Mucosa of descending colon (tissue), 3 donors: ENCODE measurements around the gene ZNF827. TPM values are rescaled to one million over a fixed set of nuclear protein-coding genes. Genes with fewer than 3 reads are reported as not detected.

Experiments used
- ATAC-seq: fragments of 200-7000 bp; cut with Tn5 transposase; one replicate; pipeline ENCODE4 v1.9.1; 2020; ENCODE audit warnings: mild to moderate bottlenecking, moderate library complexity
- DNase-seq, 3 donors: peaks; one replicate each; pipeline ENCODE4 v3.0.0-alpha.2; 2020
- H3K36me3 ChIP-seq: fragments of 200-600 bp; one replicate; pipeline ENCODE4 v1.8.0; 2021; ENCODE audit warnings: low read depth, mild to moderate bottlenecking
- H3K4me1 ChIP-seq: fragments of 200-600 bp; one replicate; pipeline ENCODE4 v1.8.0; 2021; ENCODE audit warnings: low read depth, mild to moderate bottlenecking
- H3K4me3 ChIP-seq: fragments of 200-600 bp; one replicate; pipeline ENCODE4 v1.8.0; 2021; ENCODE audit warnings: mild to moderate bottlenecking
- H3K9me3 ChIP-seq: fragments of 200-600 bp; one replicate; pipeline ENCODE4 v1.8.0; 2021; ENCODE audit warnings: mild to moderate bottlenecking
- intact Hi-C, 2 donors: fragments of 100-400 bp; cut with DNase I in 1 of 2; cut with micrococcal nuclease in 1 of 2; formaldehyde crosslinking; loops; one replicate each; pipeline versions ENCODE4 v1.11.0 to v1.11.1; 2022; cut with DNase I, micrococcal nuclease
- total RNA-seq, 3 donors: library from RNA; stranded (reverse); fragmentation: NEBNext Ultra II Directional in 2 of 3; extraction: Animal tissue kit (Norgen Biotek cat#: 25700) in 2 of 3; gene quantifications; one replicate each; pipeline versions ENCODE4 v1.2.1 to v1.2.4, GENCODE V29; 2021 to 2023
- TF ChIP-seq, protein P1 (sequence below): fragments of 200-600 bp; IDR thresholded peaks from one replicate; pipeline ENCODE4 v1.8.0; 2022; ENCODE audit warnings: antibody characterized with exemption, mild to moderate bottlenecking
- donor health status: DM: no; HTN: no; CAD: no; lungs with moderate emphysema.
- donor health status: DM: no; HTN: no; CAD: no.
- donor health status: DM: no; HTN: yes; CAD: no.

Gene ZNF827
- total RNA-seq, 3 donors from 2014 or later = 21.9 to 37.4 (median 29.7) TPM

DNA sequence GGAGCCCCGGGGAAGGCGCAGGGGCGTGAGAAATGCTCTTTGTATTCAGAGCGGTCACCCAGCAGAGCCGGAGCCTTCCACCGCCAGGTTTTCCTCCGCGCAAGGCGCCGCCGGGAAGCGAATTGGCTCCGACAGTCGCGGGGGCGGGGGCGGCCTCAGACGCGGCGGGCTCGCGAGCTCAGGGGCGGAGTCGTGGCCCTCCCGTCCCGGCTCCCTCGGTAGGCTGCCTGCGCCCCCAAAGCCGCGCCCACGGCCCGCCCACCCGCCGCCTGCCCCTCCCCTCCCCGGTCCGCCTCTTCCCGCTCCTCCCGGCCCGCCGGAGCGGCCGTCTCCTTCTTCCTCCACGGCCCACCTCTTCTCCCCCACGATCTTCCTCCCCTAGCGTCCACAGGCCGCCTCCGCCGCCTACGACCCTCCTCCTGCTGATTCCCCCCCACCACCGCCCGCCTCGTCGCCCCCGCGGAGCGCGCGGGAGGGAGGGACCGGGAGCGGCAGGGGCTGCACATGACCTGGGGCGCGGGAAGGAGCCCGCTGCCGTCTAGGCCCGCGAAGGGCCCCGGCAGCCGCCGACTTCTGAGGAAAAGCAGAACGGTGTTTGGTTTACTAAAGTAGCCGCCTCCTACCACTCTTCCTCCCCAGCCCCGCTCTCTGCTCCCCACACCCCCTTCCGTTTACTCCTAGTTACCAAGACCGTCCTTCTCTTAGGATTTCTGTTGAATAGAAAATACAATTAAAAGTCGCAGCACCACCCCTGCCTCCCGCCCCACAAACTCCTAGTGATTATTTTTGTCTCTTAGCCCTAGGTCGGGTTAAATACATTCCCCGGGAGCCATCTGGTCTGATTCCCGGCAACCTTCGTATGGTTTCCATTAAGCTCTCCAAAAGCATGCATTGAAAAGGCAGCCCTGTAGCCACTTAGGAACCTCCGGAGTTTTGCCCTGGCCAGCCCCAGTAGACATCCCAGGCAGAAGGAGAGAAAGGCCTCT lies 205.4 kb downstream of the ZNF827 start:
- Histone ChIP-seq H3K4me3 (peak overlapping the region; percentile 29), H3K4me1 (peaks cover 29% of the 10 kb centered on the region), H3K9me3 (no peaks in the 10 kb centered on the region), H3K36me3 (no peaks in the 10 kb centered on the region)
- TF ChIP-seq, protein P1, sequence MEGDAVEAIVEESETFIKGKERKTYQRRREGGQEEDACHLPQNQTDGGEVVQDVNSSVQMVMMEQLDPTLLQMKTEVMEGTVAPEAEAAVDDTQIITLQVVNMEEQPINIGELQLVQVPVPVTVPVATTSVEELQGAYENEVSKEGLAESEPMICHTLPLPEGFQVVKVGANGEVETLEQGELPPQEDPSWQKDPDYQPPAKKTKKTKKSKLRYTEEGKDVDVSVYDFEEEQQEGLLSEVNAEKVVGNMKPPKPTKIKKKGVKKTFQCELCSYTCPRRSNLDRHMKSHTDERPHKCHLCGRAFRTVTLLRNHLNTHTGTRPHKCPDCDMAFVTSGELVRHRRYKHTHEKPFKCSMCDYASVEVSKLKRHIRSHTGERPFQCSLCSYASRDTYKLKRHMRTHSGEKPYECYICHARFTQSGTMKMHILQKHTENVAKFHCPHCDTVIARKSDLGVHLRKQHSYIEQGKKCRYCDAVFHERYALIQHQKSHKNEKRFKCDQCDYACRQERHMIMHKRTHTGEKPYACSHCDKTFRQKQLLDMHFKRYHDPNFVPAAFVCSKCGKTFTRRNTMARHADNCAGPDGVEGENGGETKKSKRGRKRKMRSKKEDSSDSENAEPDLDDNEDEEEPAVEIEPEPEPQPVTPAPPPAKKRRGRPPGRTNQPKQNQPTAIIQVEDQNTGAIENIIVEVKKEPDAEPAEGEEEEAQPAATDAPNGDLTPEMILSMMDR = no peak
- intact Hi-C loops = no loop called here
- ATAC-seq (peak; percentile 88), DNase-seq (peak; percentile 93 to 96 (median 94))

DNA sequence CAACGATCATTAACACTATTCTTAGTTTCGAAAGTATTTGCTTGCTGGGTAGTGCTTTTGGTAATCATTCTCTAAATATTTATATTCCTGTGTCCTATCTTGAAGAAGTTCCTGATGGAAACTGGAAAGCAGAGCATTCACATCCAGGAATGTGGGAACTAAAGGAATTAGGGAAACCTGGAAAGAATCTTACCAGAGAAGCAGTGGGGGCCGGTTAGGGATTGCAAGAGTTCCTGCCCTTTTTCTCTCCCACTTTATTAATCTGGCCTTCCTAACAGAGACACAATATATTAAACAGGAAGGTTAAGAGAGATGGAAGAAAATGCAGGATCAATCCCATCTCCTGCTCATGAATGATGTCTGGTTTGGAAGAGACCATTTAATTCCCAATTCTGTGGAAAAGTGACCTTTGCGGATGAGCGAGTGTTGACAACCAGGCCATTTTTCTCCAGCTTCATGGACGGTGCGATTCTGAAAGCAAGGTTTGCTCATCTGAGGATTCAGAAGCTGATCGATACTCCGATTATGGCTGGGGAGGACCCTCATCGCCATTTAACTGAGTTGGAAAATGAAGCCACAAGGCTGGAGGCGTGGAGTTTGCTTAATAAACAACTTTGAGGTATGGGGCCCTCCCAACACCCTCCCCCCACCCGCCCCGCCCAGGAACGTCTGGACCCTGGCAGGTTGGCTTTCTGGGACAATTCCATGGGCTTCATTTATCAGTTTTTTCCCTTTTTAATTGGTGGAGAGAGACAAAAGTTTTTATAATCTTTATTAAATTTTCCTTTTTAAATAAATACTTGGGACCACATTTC lies 206.4 kb downstream of the ZNF827 start:
- no peaks in the 10 kb centered on the region for H3K36me3 ChIP-seq
- peak overlapping the region; percentile 29 for H3K4me3 ChIP-seq
- TF ChIP-seq, protein P1 = no peak
- H3K9me3 ChIP-seq = no peaks in the 10 kb centered on the region
- ATAC-seq (no peak), DNase-seq (peak in 2 of 3 donors; percentile 25 to 28)
- intact Hi-C loops = no loop called here
- peaks cover 29% of the 10 kb centered on the region for H3K4me1 ChIP-seq

DNA sequence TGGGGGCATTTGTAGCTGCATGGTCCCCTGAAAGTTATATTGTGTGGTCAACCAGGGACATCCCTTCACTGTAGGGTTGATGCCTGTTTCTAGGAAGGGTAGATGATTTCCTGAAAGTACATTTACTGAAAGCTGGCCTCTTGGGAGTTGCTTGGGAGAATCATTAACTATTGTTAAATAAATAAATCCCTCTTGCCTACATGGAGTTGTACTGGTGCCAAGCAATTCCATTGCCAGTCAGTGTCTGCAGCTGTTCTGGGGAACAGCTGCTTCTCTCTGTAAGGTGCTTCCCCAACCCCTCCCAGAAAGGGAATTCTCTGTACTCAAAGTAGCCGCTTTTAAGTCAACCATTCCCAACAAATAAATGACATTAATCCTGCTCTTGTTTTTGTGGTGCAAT lies 207.6 kb downstream of the ZNF827 start:
- H3K36me3 ChIP-seq = no peaks in the 10 kb centered on the region
- intact Hi-C loops = no loop called here
- H3K4me3 ChIP-seq = no peak overlapping the region
- H3K9me3 ChIP-seq = no peaks in the 10 kb centered on the region
- ATAC-seq (peak; percentile 72), DNase-seq (peak in 2 of 3 donors; percentile 35 to 80)
- peaks cover 20% of the 10 kb centered on the region for H3K4me1 ChIP-seq
- TF ChIP-seq, protein P1 = no peak

DNA sequence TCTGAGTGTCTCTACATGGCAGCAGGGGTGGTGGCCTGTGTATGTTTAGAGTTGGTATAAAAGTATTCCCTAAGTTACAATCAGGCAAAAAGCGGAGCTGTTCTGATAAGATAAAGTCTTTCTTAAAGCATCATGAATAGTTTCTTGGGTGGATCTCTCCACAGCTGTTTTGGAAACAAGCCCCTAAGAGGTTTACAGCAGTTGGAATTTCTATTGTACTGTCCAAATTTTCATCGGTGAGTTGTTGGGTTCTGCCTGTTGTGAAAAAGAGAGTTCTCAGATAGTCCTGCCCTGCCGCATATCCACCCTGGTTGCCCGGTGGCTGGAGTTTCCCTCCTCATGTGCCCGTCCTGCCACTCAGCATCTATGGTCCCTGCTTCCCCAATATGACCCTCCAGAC lies 208.6 kb downstream of the ZNF827 start:
- intact Hi-C loops = no loop called here
- Histone ChIP-seq H3K36me3 (no peaks in the 10 kb centered on the region), H3K4me1 (peaks cover 16% of the 10 kb centered on the region), H3K9me3 (no peaks in the 10 kb centered on the region), H3K4me3 (no peak overlapping the region)
- DNase-seq (no peak), ATAC-seq (no peak)
- TF ChIP-seq, protein P1 = no peak

DNA sequence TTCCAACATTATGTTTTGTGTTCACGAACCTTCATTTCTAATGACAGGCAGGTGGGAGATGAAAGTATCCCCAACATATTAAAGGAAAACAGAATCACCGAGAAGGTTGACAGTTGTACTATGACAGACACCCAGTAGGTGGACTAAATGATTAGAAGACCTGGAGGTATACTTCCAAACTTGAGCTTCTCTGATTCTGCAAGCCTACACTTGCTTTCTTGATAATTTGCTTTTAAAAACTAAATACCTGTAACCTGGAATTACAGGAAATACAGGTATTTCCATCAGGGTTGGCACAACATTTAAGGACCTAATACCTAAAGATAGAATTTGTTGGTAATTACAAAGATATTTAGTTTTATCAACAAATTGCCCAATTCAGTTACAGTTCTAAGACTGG lies 215.3 kb downstream of the ZNF827 start:
- Histone ChIP-seq H3K4me3 (no peak overlapping the region), H3K4me1 (no peaks in the 10 kb centered on the region), H3K9me3 (no peaks in the 10 kb centered on the region), H3K36me3 (no peaks in the 10 kb centered on the region)
- TF ChIP-seq, protein P1 = no peak
- DNase-seq = no peak
- no peak for ATAC-seq
- intact Hi-C loops = no loop called here
